GM19351 (cell line): Measurements from ENCODE around the gene ENKD1.

Experiments
- ATAC-seq: cut with Tn5 transposase; IDR thresholded peaks from one replicate; pipeline ENCODE4 v1.9.1; 2021; ENCODE audit warnings: mild to moderate bottlenecking, moderate library complexity; ENCODE audit not compliant: unreplicated experiment

ENKD1 gene

DNA sequence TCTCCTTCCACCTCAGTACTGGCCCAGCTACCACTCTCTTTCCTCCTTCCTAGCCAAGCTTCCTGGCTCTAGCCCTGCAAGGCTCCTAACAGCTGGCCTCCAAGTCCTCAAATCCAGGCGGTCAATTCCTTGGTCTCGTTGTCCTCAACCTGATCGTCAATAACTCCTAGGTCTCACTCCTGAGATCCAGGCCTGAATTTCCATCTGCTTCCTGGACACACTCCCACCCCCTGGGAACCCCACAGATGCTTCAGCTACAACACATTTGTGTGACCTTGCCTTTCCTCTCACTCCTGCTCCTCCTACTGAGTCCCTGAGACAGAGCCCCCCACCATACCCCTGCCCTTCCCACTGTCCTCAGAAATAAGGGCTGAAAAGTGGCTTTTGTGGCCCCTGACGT lies 2.3 kb downstream of the ENKD1 start:
- no peak for ATAC-seq

- no peak for ATAC-seq
Observed at GRCh38 chr16:67663877-67664222, 2.7 kb downstream of the ENKD1 start.

DNA sequence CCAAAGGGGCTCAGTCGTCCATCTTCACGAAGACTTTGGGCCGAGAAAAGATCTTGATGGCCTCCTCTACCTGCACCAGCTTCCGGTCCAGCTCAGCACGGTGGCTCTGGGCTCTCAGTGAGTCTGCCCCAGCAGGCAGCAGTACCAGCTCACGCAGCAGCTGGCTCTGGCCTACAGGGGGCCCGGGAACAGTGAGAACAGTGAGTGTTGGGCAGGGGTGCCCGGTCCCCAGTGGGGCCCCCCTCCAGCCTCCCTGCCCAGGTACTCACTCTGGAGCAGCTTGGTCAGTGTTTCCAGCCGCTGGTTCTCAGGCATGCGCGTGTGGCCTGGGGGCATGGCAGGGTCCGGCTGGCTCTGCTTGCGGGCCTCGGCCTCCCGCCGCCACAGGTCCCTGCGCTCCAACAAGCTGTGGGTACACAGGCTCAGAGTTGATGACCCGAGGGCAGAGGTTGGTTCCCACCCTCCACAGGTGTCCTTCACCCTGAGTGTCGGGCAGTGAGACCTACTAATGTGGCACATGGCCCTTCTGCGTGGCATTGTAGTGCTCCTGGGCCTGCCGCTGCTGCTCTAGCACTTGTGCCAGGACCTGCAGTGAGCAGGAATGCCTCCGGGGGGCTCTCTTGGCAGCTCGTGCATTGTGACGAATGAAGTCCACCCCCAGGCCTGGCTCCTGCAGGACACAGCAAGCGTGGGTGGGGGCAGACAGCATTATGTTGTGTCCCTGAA lies 3.2 kb downstream of the ENKD1 start:
- ATAC-seq, result no peak

DNA sequence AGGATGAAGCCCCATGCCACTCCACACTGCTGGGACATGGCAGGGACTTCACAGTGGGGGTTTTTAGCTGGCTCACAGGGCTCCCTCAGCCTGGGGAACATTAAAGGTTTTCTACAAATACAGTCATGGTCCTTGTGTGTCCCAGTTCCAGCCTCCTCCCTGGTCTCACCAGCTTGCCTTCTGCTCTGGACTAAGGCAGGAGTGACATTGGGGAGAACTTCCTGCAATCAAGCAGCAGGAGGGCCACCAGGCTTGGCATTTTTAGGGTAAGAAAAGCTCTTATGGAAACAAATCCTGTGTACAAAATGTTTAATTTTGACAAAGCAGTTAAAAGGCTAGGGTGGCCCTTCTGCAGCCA lies 3.9 kb downstream of the ENKD1 start:
- ATAC-seq, result no peak

DNA sequence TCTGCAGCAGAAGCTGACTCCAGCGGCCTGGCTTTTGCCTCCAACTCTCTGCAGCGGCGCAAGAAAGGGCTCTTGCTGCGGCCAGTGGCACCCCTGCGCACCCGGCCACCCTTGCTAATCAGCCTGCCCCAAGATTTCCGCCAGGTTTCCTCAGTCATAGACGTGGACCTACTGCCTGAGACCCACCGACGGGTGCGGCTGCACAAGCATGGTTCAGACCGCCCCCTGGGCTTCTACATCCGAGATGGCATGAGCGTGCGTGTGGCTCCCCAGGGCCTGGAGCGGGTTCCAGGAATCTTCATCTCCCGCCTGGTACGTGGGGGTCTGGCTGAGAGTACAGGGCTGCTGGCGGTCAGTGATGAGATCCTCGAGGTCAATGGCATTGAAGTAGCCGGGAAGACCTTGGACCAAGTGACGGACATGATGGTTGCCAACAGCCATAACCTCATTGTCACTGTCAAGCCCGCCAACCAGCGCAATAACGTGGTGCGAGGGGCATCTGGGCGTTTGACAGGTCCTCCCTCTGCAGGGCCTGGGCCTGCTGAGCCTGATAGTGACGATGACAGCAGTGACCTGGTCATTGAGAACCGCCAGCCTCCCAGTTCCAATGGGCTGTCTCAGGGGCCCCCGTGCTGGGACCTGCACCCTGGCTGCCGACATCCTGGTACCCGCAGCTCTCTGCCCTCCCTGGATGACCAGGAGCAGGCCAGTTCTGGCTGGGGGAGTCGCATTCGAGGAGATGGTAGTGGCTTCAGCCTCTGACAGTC lies 4.5 kb downstream of the ENKD1 start:
- ATAC-seq, result no peak

- ATAC-seq, result no peak
Observed at GRCh38 chr16:67661101-67661761, 5.3 kb downstream of the ENKD1 start.

DNA sequence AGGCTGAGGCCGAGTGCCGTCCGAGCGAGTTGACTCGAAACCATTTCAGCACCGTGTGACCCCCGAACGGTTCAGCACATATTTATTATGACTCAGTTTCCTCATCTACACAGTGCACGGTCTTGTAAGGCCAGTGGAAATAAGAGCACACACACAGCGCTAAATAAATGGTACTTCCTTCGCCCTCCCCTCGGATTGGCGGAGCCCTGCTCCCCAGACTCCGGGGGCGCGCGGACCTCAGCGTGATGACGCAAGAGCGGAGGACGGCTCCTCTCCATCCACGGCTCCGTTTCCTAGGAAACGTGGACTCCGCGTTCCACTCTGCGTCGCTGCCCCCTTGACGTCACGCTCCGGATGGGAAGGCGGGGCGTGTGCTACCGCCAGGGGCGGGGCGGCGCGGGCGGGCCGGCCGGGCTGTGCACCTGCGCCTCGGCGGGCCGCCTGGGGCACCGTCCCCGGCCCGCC lies 6.0 kb downstream of the ENKD1 start, which contains the start of gene PARD6A:
Gene PARD6A (plus strand): TSS at position 397 of the 465 bp plus-strand sequence. CDS start 79 bp downstream, outside the sequence.
- ATAC-seq, result peak; percentile 72

GRCh38 chr16:67659675-67660563 lies 6.6 kb downstream of the ENKD1 start, which contains the start of gene ACD:
Gene ACD (minus strand): TSS chr16:67660260. CDS start chr16:67660220, 40 bp downstream.
- ATAC-seq, result peak; percentile 45

- ATAC-seq, result no peak
Observed at GRCh38 chr16:67658849-67659674, 7.5 kb downstream of the ENKD1 start.

DNA sequence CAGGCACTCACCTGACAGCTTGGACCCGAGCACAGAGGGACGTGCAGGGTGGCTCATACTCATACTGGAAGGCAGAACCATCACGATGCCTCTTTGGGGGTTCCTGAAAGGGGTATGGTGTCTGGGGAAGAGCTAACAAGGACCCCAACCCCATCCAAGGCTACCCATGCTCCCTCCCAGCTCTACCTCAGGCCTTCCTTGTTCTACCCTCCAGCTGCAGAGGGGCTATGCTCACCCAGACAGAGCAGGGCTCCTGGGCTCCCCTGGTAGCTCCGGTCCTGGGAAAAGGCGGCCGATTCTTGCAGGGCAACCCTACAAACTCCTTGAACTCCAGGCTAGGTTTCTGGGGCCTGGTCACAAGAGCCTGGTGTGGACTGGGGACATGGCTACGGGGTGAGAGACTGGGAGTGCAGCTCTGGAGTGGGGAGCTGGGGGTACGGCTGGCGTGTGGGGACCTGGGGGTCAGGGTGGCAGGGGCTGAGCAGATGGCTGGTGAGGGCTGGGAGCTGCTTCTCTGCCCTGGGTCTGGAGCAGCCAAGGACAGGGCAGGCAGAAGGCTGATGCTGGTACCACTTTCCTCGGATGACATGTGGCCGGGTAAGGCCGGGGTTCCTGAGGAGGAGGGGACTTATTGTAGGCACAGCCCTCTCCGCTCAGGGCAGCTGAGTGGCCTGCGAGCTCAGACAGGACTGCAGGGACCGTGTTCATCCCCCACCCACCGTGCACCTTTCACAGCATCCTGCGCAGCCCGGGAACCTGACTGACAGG lies 8.6 kb downstream of the ENKD1 start:
- ATAC-seq, result no peak

DNA sequence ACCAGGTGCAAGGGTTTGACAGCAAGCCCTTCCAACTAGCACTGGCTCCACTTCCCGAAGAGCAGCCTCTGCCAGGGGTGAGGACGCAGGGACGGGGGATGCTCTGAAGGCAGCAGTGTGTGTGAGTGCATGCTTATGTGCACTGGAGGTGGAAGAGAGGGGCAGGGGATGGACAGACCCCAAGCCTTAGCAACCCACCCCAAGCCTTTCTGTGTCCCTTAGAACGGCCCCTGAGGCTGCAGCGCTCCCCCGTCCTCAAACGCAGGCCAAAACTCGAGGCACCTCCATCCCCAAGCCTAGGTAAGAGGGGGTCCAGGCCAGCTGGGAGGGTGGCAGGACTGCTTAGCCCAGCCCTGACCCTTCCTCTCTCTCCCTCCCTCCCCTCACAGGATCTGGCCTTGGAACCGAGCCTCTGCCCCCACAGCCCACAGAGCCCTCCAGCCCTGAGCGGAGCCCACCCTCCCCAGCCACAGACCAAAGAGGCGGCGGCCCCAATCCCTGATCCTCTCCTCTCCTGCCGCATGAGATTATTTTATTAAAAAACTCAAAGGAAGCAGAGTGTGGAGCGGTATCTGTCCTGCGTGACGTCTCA lies 9.4 kb downstream of the ENKD1 start:
- ATAC-seq, result no peak

- no peak for ATAC-seq
Observed at GRCh38 chr16:67656344-67657016, 10.1 kb downstream of the ENKD1 start.

DNA sequence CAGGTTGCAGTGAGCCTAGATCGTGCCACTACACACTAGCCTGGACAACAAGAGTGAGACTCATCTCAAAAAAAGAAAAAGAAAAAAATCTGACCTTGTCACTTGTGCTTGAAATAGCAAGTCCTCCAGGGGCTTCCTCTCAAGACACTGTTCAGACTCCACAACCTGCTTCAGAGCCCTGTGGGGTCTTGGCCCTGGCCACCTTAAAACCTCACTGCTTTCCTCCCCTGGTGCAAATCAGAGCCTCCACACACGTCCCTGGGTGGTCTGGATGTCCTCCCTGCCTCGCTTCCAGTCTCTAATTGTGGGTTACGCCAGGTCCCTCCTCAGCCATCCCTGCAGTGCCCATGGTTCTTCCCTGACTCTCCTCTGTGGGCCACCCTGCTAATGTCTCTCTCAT lies 11.2 kb downstream of the ENKD1 start:
- ATAC-seq, result no peak

GRCh38 chr16:67654403-67654911 lies 12.1 kb downstream of the ENKD1 start:
- no peak for ATAC-seq

GRCh38 chr16:67653789-67654402 lies 12.7 kb downstream of the ENKD1 start:
- no peak for ATAC-seq

DNA sequence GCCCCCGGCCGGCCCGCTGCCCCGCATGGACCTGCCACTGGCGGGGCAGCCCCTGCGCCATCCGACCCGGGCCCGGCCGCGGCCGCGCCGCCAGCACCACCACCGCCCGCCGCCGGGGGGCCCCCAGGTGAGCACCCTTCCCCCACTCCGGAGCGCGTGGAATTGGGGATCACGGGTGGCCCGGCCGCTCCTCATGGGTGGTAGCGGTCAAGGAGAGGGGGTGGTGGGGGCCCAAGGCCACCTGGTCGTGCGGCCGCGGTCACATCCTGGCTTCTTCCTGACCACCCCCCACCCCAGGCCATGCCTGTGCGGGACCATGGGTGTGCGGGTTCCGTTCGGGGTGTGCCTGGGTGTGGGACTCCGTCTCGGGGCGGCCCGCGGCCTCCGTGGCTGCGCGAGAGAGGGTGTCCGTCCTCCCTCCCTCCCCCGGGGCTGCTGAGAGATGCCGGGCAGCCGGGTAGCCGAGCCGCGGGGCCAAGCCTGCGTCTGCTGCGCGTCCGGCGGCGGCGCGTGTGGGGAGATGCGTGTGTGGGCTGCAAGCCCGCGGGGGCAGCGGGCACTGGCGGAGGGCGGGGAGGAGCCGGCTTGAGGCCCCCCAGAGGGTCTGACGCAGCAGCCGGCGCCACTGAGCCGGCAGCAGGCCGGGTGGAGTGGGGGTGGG lies 13.3 kb downstream of the ENKD1 start:
- ATAC-seq, result no peak

GRCh38 chr16:67652578-67653127 lies 13.9 kb downstream of the ENKD1 start:
- ATAC-seq, result no peak
